ENCODE results near the gene ZNF488. TPM values are rescaled to one million over a fixed set of nuclear protein-coding genes. Genes with fewer than 3 reads are reported as not detected.

The ZNF488 gene
- total RNA-seq, 5 donors from 2014 or later (not counting 1 experiment from before 2014, with no cell fraction given) = not detected

GRCh38 chr10:47368431-47369180 lies 15.5 kb downstream of the ZNF488 start:
- no peak overlapping the region for H3K4me3 Mint-ChIP-seq
- H3K9me3 ChIP-seq = no peaks in the 10 kb centered on the region
- H3K4me1 ChIP-seq (ENCODE audit: control insufficient read depth in 1 of 2, extremely low read depth in 1 of 2, insufficient read depth in 2 of 2, low read length in 2 of 2) = peaks cover 6 to 9% of the 10 kb centered on the region in 2 experiments
- H3K4me1 Mint-ChIP-seq = peaks cover 0 to 9% (median 0%) of the 10 kb centered on the region in 3 donors
- no peak overlapping the region for H3K27ac ChIP-seq (ENCODE audit: low read length)
- H3K36me3 ChIP-seq (ENCODE audit: control insufficient read depth in 2 of 2, extremely low read depth in 1 of 2, insufficient read depth in 1 of 2, low read length in 1 of 2) = no peaks in the 10 kb centered on the region
- WGBS (ENCODE audit: insufficient coverage) = 90% methylated on average over 21 of the region's 24 CpGs
- H3K36me3 Mint-ChIP-seq = no peaks in the 10 kb centered on the region
- H3K27ac Mint-ChIP-seq = no peak overlapping the region
- H3K4me3 ChIP-seq (ENCODE audit: control insufficient read depth in 1 of 2, extremely low read depth in 1 of 2, low read length in 1 of 2) = no peak overlapping the region
- H3K27me3 ChIP-seq (replicated peaks in 1 of 2; ENCODE audit: control insufficient read depth in 2 of 2, extremely low read depth in 1 of 2, insufficient read depth in 2 of 2, low read length in 1 of 2) = peaks cover 0 to 16% of the 10 kb centered on the region in 2 experiments
- no peaks in the 10 kb centered on the region for H3K9me3 Mint-ChIP-seq
- ChIA-PET POLR2A (no interaction called here), CTCF (interaction anchor here in 1 of 2 donors (0.5 to 0.6 kb wide), 2 partner anchors 96 to 337 kb away, joined by 3 to 6 read pairs; no protein-coding TSS in a partner anchor)
- no peaks in the 10 kb centered on the region for H3K27me3 Mint-ChIP-seq
- DNase-seq (peak in 1 of 35 experiments; percentile 19), ATAC-seq (replicated peaks in 1 of 4) (no peak)

- Mint-ChIP-seq H3K36me3 (no peaks in the 10 kb centered on the region), H3K9me3 (no peaks in the 10 kb centered on the region), H3K4me3 (no peak overlapping the region), H3K27me3 (no peaks in the 10 kb centered on the region), H3K4me1 (peaks cover 0 to 5% (median 0%) of the 10 kb centered on the region in 3 donors), H3K27ac (no peak overlapping the region)
- no peak overlapping the region for H3K27ac ChIP-seq (ENCODE audit: low read length)
- ChIA-PET CTCF (no interaction called here), POLR2A (no interaction called here)
- DNase-seq (no peak), ATAC-seq (replicated peaks in 1 of 4) (no peak)
- no peak overlapping the region for H3K4me3 ChIP-seq (ENCODE audit: control insufficient read depth in 1 of 2, extremely low read depth in 1 of 2, low read length in 1 of 2)
- WGBS (ENCODE audit: insufficient coverage) = 90% methylated on average over 11 of the region's 11 CpGs
- H3K36me3 ChIP-seq (ENCODE audit: control insufficient read depth in 2 of 2, extremely low read depth in 1 of 2, insufficient read depth in 1 of 2, low read length in 1 of 2) = no peaks in the 10 kb centered on the region
- no peaks in the 10 kb centered on the region for H3K9me3 ChIP-seq
- H3K27me3 ChIP-seq (replicated peaks in 1 of 2; ENCODE audit: control insufficient read depth in 2 of 2, extremely low read depth in 1 of 2, insufficient read depth in 2 of 2, low read length in 1 of 2) = peaks cover 0 to 13% of the 10 kb centered on the region in 2 experiments
- peaks cover 1 to 3% of the 10 kb centered on the region in 2 experiments for H3K4me1 ChIP-seq (ENCODE audit: control insufficient read depth in 1 of 2, extremely low read depth in 1 of 2, insufficient read depth in 2 of 2, low read length in 2 of 2)
These were observed 16.4 kb downstream of the ZNF488 start for GRCh38 chr10:47367646-47368045.

- no peak for DNase-seq
- Mint-ChIP-seq H3K27me3 (no peaks in the 10 kb centered on the region), H3K36me3 (no peaks in the 10 kb centered on the region), H3K4me3 (no peak overlapping the region), H3K4me1 (no peaks in the 10 kb centered on the region), H3K9me3 (no peaks in the 10 kb centered on the region), H3K27ac (no peak overlapping the region)
- ATAC-seq (replicated peaks in 1 of 4) = no peak
- Histone ChIP-seq H3K27ac (ENCODE audit: low read length) (no peak overlapping the region), H3K4me3 (ENCODE audit: control insufficient read depth in 1 of 2, extremely low read depth in 1 of 2, low read length in 1 of 2) (no peak overlapping the region), H3K27me3 (replicated peaks in 1 of 2; ENCODE audit: control insufficient read depth in 2 of 2, extremely low read depth in 1 of 2, insufficient read depth in 2 of 2, low read length in 1 of 2) (peaks cover 0 to 12% of the 10 kb centered on the region in 2 experiments), H3K4me1 (ENCODE audit: control insufficient read depth in 1 of 2, extremely low read depth in 1 of 2, insufficient read depth in 2 of 2, low read length in 2 of 2) (no peaks in the 10 kb centered on the region), H3K9me3 (no peaks in the 10 kb centered on the region), H3K36me3 (ENCODE audit: control insufficient read depth in 2 of 2, extremely low read depth in 1 of 2, insufficient read depth in 1 of 2, low read length in 1 of 2) (no peaks in the 10 kb centered on the region)
- WGBS (ENCODE audit: insufficient coverage) = 73% methylated on average over 6 of the region's 8 CpGs
- POLR2A ChIA-PET = no interaction called here
- CTCF ChIA-PET = no interaction called here
These were observed 17.2 kb downstream of the ZNF488 start for GRCh38 chr10:47366731-47367460.

GRCh38 chr10:47366181-47366631 lies 17.9 kb downstream of the ZNF488 start:
- DNase-seq (no peak), ATAC-seq (replicated peaks in 1 of 4) (no peak)
- H3K36me3 ChIP-seq (ENCODE audit: control insufficient read depth in 2 of 2, extremely low read depth in 1 of 2, insufficient read depth in 1 of 2, low read length in 1 of 2) = no peaks in the 10 kb centered on the region
- H3K9me3 ChIP-seq = no peaks in the 10 kb centered on the region
- 80% methylated on average over 5 of the region's 5 CpGs for WGBS (ENCODE audit: insufficient coverage)
- no peak overlapping the region for H3K4me3 ChIP-seq (ENCODE audit: control insufficient read depth in 1 of 2, extremely low read depth in 1 of 2, low read length in 1 of 2)
- no peak overlapping the region for H3K4me3 Mint-ChIP-seq
- no peaks in the 10 kb centered on the region for H3K4me1 Mint-ChIP-seq
- H3K27me3 ChIP-seq (replicated peaks in 1 of 2; ENCODE audit: control insufficient read depth in 2 of 2, extremely low read depth in 1 of 2, insufficient read depth in 2 of 2, low read length in 1 of 2) = peaks cover 0 to 12% of the 10 kb centered on the region in 2 experiments
- ChIA-PET POLR2A (no interaction called here), CTCF (no interaction called here)
- H3K36me3 Mint-ChIP-seq = no peaks in the 10 kb centered on the region
- H3K27ac ChIP-seq (ENCODE audit: low read length) = no peak overlapping the region
- no peaks in the 10 kb centered on the region for H3K9me3 Mint-ChIP-seq
- no peaks in the 10 kb centered on the region for H3K27me3 Mint-ChIP-seq
- no peak overlapping the region for H3K27ac Mint-ChIP-seq
- H3K4me1 ChIP-seq (ENCODE audit: control insufficient read depth in 1 of 2, extremely low read depth in 1 of 2, insufficient read depth in 2 of 2, low read length in 2 of 2) = no peaks in the 10 kb centered on the region

GRCh38 chr10:47365431-47366180 lies 18.5 kb downstream of the ZNF488 start:
- no peaks in the 10 kb centered on the region for H3K4me1 ChIP-seq (ENCODE audit: control insufficient read depth in 1 of 2, extremely low read depth in 1 of 2, insufficient read depth in 2 of 2, low read length in 2 of 2)
- no peak for ATAC-seq (replicated peaks in 1 of 4)
- H3K4me1 Mint-ChIP-seq = no peaks in the 10 kb centered on the region
- H3K4me3 Mint-ChIP-seq = no peak overlapping the region
- H3K27ac Mint-ChIP-seq = no peak overlapping the region
- POLR2A ChIA-PET = no interaction called here
- no peaks in the 10 kb centered on the region for H3K27me3 Mint-ChIP-seq
- no peaks in the 10 kb centered on the region for H3K36me3 Mint-ChIP-seq
- no peak for DNase-seq
- WGBS (ENCODE audit: insufficient coverage) = 86% methylated on average over 6 of the region's 9 CpGs
- H3K27me3 ChIP-seq (replicated peaks in 1 of 2; ENCODE audit: control insufficient read depth in 2 of 2, extremely low read depth in 1 of 2, insufficient read depth in 2 of 2, low read length in 1 of 2) = peaks cover 0 to 12% of the 10 kb centered on the region in 2 experiments
- H3K27ac ChIP-seq (ENCODE audit: low read length) = no peak overlapping the region
- H3K9me3 ChIP-seq = no peaks in the 10 kb centered on the region
- H3K9me3 Mint-ChIP-seq = no peaks in the 10 kb centered on the region
- CTCF ChIA-PET = no interaction called here
- no peaks in the 10 kb centered on the region for H3K36me3 ChIP-seq (ENCODE audit: control insufficient read depth in 2 of 2, extremely low read depth in 1 of 2, insufficient read depth in 1 of 2, low read length in 1 of 2)
- no peak overlapping the region for H3K4me3 ChIP-seq (ENCODE audit: control insufficient read depth in 1 of 2, extremely low read depth in 1 of 2, low read length in 1 of 2)

- no peak for DNase-seq
- Histone ChIP-seq H3K4me3 (ENCODE audit: control insufficient read depth in 1 of 2, extremely low read depth in 1 of 2, low read length in 1 of 2) (no peak overlapping the region), H3K27ac (ENCODE audit: low read length) (no peak overlapping the region), H3K9me3 (no peaks in the 10 kb centered on the region), H3K36me3 (ENCODE audit: control insufficient read depth in 2 of 2, extremely low read depth in 1 of 2, insufficient read depth in 1 of 2, low read length in 1 of 2) (no peaks in the 10 kb centered on the region), H3K27me3 (replicated peaks in 1 of 2; ENCODE audit: control insufficient read depth in 2 of 2, extremely low read depth in 1 of 2, insufficient read depth in 2 of 2, low read length in 1 of 2) (peaks cover 0 to 12% of the 10 kb centered on the region in 2 experiments), H3K4me1 (ENCODE audit: control insufficient read depth in 1 of 2, extremely low read depth in 1 of 2, insufficient read depth in 2 of 2, low read length in 2 of 2) (no peaks in the 10 kb centered on the region)
- no peaks in the 10 kb centered on the region for H3K9me3 Mint-ChIP-seq
- H3K4me1 Mint-ChIP-seq = no peaks in the 10 kb centered on the region
- CTCF ChIA-PET = interaction anchor here in 1 of 2 donors (0.9 kb wide), 1 partner anchor 9 kb away, joined by 4 read pairs; no protein-coding TSS in a partner anchor
- H3K27ac Mint-ChIP-seq = no peak overlapping the region
- no peak overlapping the region for H3K4me3 Mint-ChIP-seq
- ATAC-seq (replicated peaks in 1 of 4) = no peak
- POLR2A ChIA-PET = no interaction called here
- H3K36me3 Mint-ChIP-seq = no peaks in the 10 kb centered on the region
- WGBS (ENCODE audit: insufficient coverage) = 94% methylated on average over 6 of the region's 6 CpGs
- no peaks in the 10 kb centered on the region for H3K27me3 Mint-ChIP-seq
These were observed 19.2 kb downstream of the ZNF488 start for GRCh38 chr10:47364911-47365310.
